Activated CD4-positive, alpha-beta T cell treated with anti-CD3 and anti-CD28 coated beads for 24 hours (primary cell): ENCODE results near the gene ALPP.
"Not testable (repeated sequence)": the region's sequence is repeated elsewhere in the genome, so short reads cannot be mapped to it uniquely, and the experiment has no call there.

Source experiments
- DNase-seq, 2 donors: peaks; one replicate each; pipeline ENCODE4 v3.0.0-alpha.2; 2020; ENCODE audit warnings: low read depth in 2 of 2

ALPP gene

GRCh38 chr2:232422051-232422450, 43.5 kb downstream of the ALPP start:
- DNase-seq: no peak

GRCh38 chr2:232422996-232423395, 44.4 kb downstream of the ALPP start:
- DNase-seq: not testable (repeated sequence)

GRCh38 chr2:232423407-232423806, 44.9 kb downstream of the ALPP start:
- DNase-seq: not testable (repeated sequence)

- no peak for DNase-seq
Observed at GRCh38 chr2:232431705-232432590, 53.4 kb downstream of the ALPP start.
